ENCODE measurements around the gene HLA-A. TPM values are rescaled to one million over a fixed set of nuclear protein-coding genes. Genes with fewer than 3 reads are reported as not detected.

HLA-A gene
- total and polyA plus RNA-seq, 11 donors: 263 to 1,581 (median 361) TPM

DNA sequence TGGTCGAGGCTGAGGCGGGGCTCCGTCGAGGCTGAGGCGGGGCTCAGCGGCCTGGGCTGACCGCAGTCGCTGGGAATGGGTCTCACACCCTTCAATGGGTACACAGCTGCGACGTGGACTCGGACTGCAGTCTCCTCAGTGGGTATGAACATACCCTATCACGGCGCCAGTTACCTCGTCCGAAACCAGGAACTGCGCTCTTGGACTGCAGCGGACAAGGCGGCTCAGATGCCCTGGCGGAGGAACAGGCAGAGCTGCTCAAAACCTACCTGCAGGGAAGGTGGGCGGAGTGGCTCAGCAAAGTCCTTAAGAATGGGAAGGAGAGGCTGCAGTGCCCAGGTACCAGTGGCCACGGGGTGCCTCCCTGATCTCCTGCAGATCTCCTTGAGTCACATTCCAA, 14.2 kb downstream of the HLA-A start:
- Histone ChIP-seq H3K27me3 (no peaks in the 10 kb centered on the region), H3K27ac (peak overlapping the region in 1 of 12 donors; percentile 52), H3K9me3 (no peaks in the 10 kb centered on the region), H3K4me3 (no peak overlapping the region), H3K4me1 (peaks cover 0 to 20% (median 8%) of the 10 kb centered on the region in 12 donors), H3K36me3 (no peaks in the 10 kb centered on the region)
- DNase-seq (no peak), ATAC-seq (peak in 1 of 4 donors; percentile 6)
- intact Hi-C loops (cut with DNase I): no loop called here
- TF ChIP-seq, protein P1, sequence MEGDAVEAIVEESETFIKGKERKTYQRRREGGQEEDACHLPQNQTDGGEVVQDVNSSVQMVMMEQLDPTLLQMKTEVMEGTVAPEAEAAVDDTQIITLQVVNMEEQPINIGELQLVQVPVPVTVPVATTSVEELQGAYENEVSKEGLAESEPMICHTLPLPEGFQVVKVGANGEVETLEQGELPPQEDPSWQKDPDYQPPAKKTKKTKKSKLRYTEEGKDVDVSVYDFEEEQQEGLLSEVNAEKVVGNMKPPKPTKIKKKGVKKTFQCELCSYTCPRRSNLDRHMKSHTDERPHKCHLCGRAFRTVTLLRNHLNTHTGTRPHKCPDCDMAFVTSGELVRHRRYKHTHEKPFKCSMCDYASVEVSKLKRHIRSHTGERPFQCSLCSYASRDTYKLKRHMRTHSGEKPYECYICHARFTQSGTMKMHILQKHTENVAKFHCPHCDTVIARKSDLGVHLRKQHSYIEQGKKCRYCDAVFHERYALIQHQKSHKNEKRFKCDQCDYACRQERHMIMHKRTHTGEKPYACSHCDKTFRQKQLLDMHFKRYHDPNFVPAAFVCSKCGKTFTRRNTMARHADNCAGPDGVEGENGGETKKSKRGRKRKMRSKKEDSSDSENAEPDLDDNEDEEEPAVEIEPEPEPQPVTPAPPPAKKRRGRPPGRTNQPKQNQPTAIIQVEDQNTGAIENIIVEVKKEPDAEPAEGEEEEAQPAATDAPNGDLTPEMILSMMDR (IDR thresholded peaks at IDR 0.05): no peak
- TF ChIP-seq POLR2A (IDR thresholded peaks at IDR 0.05): no peak
- WGBS, 4 donors: 79 to 91% (median 86%) methylated on average over 15 to 21 of the region's 21 CpGs

DNA sequence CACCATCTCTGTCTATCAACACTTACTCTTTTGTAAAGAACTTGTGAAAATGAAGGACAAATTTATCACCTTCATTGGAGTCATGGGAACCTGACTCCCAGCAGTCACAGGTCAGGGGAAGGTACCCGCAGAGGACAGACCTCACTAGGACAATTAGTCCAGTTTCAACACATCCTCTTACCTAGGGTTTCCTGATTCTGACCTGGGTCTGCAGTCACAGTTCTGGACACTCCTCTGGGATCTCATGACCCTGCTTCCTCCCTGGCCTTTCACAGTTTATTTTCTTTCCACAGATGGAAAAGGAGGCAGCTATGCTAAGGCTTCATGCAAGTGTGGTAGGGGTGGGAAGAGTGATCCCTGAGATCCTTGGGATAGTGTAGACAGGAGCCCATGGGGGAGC, 15.7 kb downstream of the HLA-A start:
- Histone ChIP-seq H3K4me3 (no peak overlapping the region), H3K27me3 (no peaks in the 10 kb centered on the region), H3K27ac (no peak overlapping the region), H3K4me1 (peaks cover 0 to 25% (median 11%) of the 10 kb centered on the region in 12 donors), H3K36me3 (no peaks in the 10 kb centered on the region), H3K9me3 (no peaks in the 10 kb centered on the region)
- ATAC-seq: no peak
- TF ChIP-seq, protein P1 (IDR thresholded peaks at IDR 0.05): no peak
- TF ChIP-seq POLR2A (IDR thresholded peaks at IDR 0.05): no peak
- intact Hi-C loops (cut with DNase I): no loop called here
- no peak for DNase-seq
- 77 to 91% (median 87%) methylated on average over 1 of the region's 1 CpG for WGBS, 4 donors

DNA sequence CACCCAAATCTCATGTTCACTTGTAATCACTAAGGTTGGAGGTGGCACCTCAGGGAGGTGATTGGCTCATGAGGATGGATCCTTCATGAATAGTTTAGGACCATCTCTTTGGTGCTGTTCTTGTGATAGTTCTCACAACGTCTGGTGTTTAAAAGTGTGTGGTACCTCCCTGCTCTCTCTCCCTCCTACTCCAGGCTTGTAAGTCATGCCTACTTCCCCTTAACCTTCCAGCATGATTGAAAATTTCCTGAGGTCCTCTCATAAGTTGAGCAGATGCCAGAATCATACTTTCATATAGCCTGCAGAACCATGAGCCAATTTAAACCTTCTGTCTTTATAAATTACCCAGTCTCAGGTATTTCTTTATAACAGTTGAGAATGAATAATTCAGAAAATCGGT, 16.6 kb downstream of the HLA-A start:
- Histone ChIP-seq H3K27me3 (no peaks in the 10 kb centered on the region), H3K9me3 (no peaks in the 10 kb centered on the region), H3K4me1 (peaks cover 0 to 28% (median 10%) of the 10 kb centered on the region in 12 donors), H3K4me3 (no peak overlapping the region), H3K27ac (no peak overlapping the region), H3K36me3 (no peaks in the 10 kb centered on the region)
- intact Hi-C loops (cut with DNase I): no loop called here
- no peak for ATAC-seq
- TF ChIP-seq, protein P1 (IDR thresholded peaks at IDR 0.05): no peak
- TF ChIP-seq POLR2A (IDR thresholded peaks at IDR 0.05): no peak
- 41 to 80% (median 77%) methylated on average over 2 of the region's 2 CpGs for WGBS, 4 donors
- no peak for DNase-seq

DNA sequence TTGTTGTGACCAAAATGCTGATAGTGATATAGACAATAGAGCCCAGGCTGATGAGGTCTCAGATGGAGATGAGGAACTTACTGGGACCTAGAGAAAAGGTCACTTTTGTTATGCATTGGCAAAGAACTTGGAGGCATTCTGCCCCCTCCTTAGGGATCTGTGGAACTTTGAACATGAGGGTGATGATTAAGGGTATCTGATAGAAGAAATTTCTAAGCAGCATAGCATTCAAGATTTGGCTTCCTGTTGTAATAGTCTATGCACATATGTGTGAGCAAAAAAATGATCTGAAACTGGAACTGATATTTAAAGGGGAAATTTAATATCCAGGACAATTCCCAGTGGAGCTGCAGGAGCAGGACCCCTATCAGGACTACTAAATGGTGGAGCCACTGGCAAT, 17.1 kb downstream of the HLA-A start:
- no peak overlapping the region for H3K27ac ChIP-seq
- H3K9me3 ChIP-seq: no peaks in the 10 kb centered on the region
- ATAC-seq (no peak), DNase-seq (no peak)
- peaks cover 1 to 34% (median 13%) of the 10 kb centered on the region in 12 donors for H3K4me1 ChIP-seq
- TF ChIP-seq POLR2A (IDR thresholded peaks at IDR 0.05): no peak
- TF ChIP-seq, protein P1 (IDR thresholded peaks at IDR 0.05): no peak
- H3K36me3 ChIP-seq: no peaks in the 10 kb centered on the region
- no peak overlapping the region for H3K4me3 ChIP-seq
- intact Hi-C loops (cut with DNase I): no loop called here
- no peaks in the 10 kb centered on the region for H3K27me3 ChIP-seq

Data from heart left ventricle (tissue), 16 donors.